H1 (cell line): ENCODE measurements around the gene CLDN34. TPM values are rescaled to one million over a fixed set of nuclear protein-coding genes. Genes with fewer than 3 reads are reported as not detected.

Experiments
- CTCF ChIA-PET: fragments of 300-600 bp; sonication (Branson Sonifier 250); formaldehyde crosslinking; loops from one replicate; lab custom pipeline; 2021; ENCODE audit not compliant: partially characterized antibody; lab: Charles Lee
- POLR2A ChIA-PET: fragments of 300-600 bp; sonication (Branson Sonifier 250); formaldehyde crosslinking; loops from one replicate; lab custom pipeline; 2021; ENCODE audit warnings: inconsistent platforms; ENCODE audit not compliant: partially characterized antibody; lab: Charles Lee
- DNase-seq, 2 experiments: peaks; one replicate each; pipeline versions ENCODE4 v3.0.0 to v3.0.0-alpha.2; 2010 to 2022; ENCODE audit warnings: low spot score in 2 of 2, low read depth in 1 of 2, mixed read lengths in 1 of 2
- FAIRE-seq: peaks from 2 replicates; lab custom pipeline; 2011; peaks lifted over from hg19 to GRCh38; lab: Jason Lieb, UNC
- H2AFZ ChIP-seq: 2 replicates; pipeline ENCODE4 v1.8.1; 2012; ENCODE audit warnings: low read length, inconsistent platforms
- H2AK5ac ChIP-seq: 2 replicates; pipeline ENCODE4 v1.6.1; 2013; ENCODE audit warnings: low read depth, low read length
- H2BK120ac ChIP-seq: replicated peaks from 2 replicates; pipeline ENCODE3; 2013; ENCODE audit warnings: low read depth, low read length, inconsistent platforms
- H2BK12ac ChIP-seq: 2 replicates; pipeline ENCODE4 v1.6.1; 2013; ENCODE audit warnings: low read depth, low read length
- H2BK15ac ChIP-seq: 2 replicates; pipeline ENCODE4 v1.6.1; 2013; ENCODE audit warnings: low read length
- H2BK20ac ChIP-seq: 2 replicates; pipeline ENCODE4 v1.6.1; 2013; ENCODE audit warnings: low read length
- H2BK5ac ChIP-seq: 2 replicates; pipeline ENCODE4 v1.6.1; 2013; ENCODE audit warnings: low read depth, low read length
- H3K14ac ChIP-seq: 2 replicates; pipeline ENCODE4 v1.6.1; 2013; ENCODE audit warnings: inconsistent platforms; ENCODE audit not compliant: insufficient read length
- H3K18ac ChIP-seq: 2 replicates; pipeline ENCODE4 v1.6.1; 2013; ENCODE audit warnings: low read length; ENCODE audit errors: extremely low read depth
- H3K23ac ChIP-seq: 2 replicates; pipeline ENCODE4 v1.6.1; 2013; ENCODE audit warnings: inconsistent platforms; ENCODE audit not compliant: insufficient read length
- H3K23me2 ChIP-seq: 2 replicates; pipeline ENCODE4 v1.6.1; 2013; ENCODE audit warnings: low read depth, low read length
- H3K27ac ChIP-seq: 2 replicates; pipeline ENCODE4 v1.6.1; 2011; ENCODE audit warnings: low read depth, low read length, inconsistent platforms
- H3K27me3 ChIP-seq, 4 experiments: replicated peaks in 1 of 4; 1 replicate in 1 of 4; 2 replicates in 3 of 4; pipeline versions ENCODE4 v1.6.1 to v1.8.1; 2011 to 2013; ENCODE audit warnings: low read length in 3 of 4, mild to moderate bottlenecking in 3 of 4, inconsistent platforms in 2 of 4, mixed read lengths in 2 of 4, moderate library complexity in 1 of 4; ENCODE audit not compliant: control insufficient read depth in 3 of 4, insufficient read depth in 3 of 4; ENCODE audit errors: extremely low read depth in 1 of 4
- H3K36me3 ChIP-seq, 4 experiments: 2 replicates each; pipeline versions ENCODE4 v1.6.1 to v1.8.1; 2011 to 2013; ENCODE audit warnings: mild to moderate bottlenecking in 4 of 4, low read length in 3 of 4, moderate library complexity in 2 of 4, control low read depth in 1 of 4, inconsistent platforms in 1 of 4; ENCODE audit not compliant: insufficient read depth in 4 of 4, control insufficient read depth in 2 of 4
- H3K4ac ChIP-seq: replicated peaks from 2 replicates; pipeline ENCODE3; 2013; ENCODE audit warnings: low read length, low read depth, mixed read lengths, inconsistent platforms; ENCODE audit not compliant: insufficient read length
- H3K4me1 ChIP-seq, 4 experiments: replicated peaks in 1 of 4; 1 replicate in 1 of 4; 2 replicates in 3 of 4; pipeline versions ENCODE4 v1.6.1 to v1.8.1; 2011 to 2013; ENCODE audit warnings: low read length in 3 of 4, inconsistent platforms in 2 of 4, mixed read lengths in 1 of 4; ENCODE audit not compliant: insufficient read depth in 4 of 4, control insufficient read depth in 3 of 4
- H3K4me2 ChIP-seq, 2 experiments: 2 replicates each; pipeline versions ENCODE4 v1.6.1 to v1.8.1; 2011 to 2013; ENCODE audit warnings: low read depth in 2 of 2, low read length in 2 of 2, control low read depth in 1 of 2, inconsistent platforms in 1 of 2, mild to moderate bottlenecking in 1 of 2; ENCODE audit not compliant: insufficient read depth in 1 of 2
- H3K4me3 ChIP-seq, 4 experiments: fragments of 200-600, 300-600 bp in 1 of 4; sonication (generic), shearing (Covaris generic), sonication (Bioruptor Twin) in 1 of 4; 2 replicates each; pipeline versions ENCODE4 v1.5.1 to v1.8.1; 2011 to 2016; ENCODE audit warnings: low read length in 4 of 4, low read depth in 3 of 4, control low read depth in 2 of 4, inconsistent platforms in 2 of 4, mild to moderate bottlenecking in 2 of 4, mixed read lengths in 1 of 4, moderate library complexity in 1 of 4; ENCODE audit not compliant: insufficient read depth in 2 of 4; ENCODE audit errors: extremely low read depth in 1 of 4
- H3K56ac ChIP-seq: replicated peaks from 2 replicates; pipeline ENCODE3; 2013; ENCODE audit warnings: low read depth, mild to moderate bottlenecking, mixed read lengths, low read length, inconsistent platforms; ENCODE audit not compliant: insufficient read length
- H3K79me1 ChIP-seq: 2 replicates; pipeline ENCODE4 v1.6.1; 2013; ENCODE audit warnings: low read depth, low read length, control low read depth
- H3K79me2 ChIP-seq, 2 experiments: 2 replicates each; pipeline versions ENCODE4 v1.6.1 to v1.8.1; 2012 to 2013; ENCODE audit warnings: low read length in 2 of 2, mild to moderate bottlenecking in 2 of 2, inconsistent platforms in 1 of 2; ENCODE audit not compliant: insufficient read depth in 2 of 2, control insufficient read depth in 1 of 2
- H3K9ac ChIP-seq, 4 experiments: replicated peaks in 1 of 4; 1 replicate in 1 of 4; 2 replicates in 3 of 4; pipeline versions ENCODE4 v1.6.1 to v1.8.1; 2011 to 2013; ENCODE audit warnings: low read depth in 3 of 4, low read length in 3 of 4, control low read depth in 2 of 4, mild to moderate bottlenecking in 2 of 4, moderate library complexity in 2 of 4, inconsistent platforms in 1 of 4; ENCODE audit errors: extremely low read depth in 1 of 4
- H3K9me3 ChIP-seq, 2 experiments: 2 replicates each; pipeline versions ENCODE4 v1.6.1 to v1.8.1; 2012 to 2013; ENCODE audit warnings: mild to moderate bottlenecking in 2 of 2, moderate library complexity in 2 of 2, control low read depth in 1 of 2, inconsistent platforms in 1 of 2, low read depth in 1 of 2, low read length in 1 of 2, mixed read lengths in 1 of 2; ENCODE audit not compliant: insufficient read depth in 2 of 2
- H4K20me1 ChIP-seq, 2 experiments: replicated peaks in 1 of 2; 2 replicates each; pipeline versions ENCODE3 to v1.8.1; 2011 to 2013; ENCODE audit warnings: inconsistent platforms in 2 of 2, low read length in 2 of 2, mild to moderate bottlenecking in 1 of 2; ENCODE audit not compliant: insufficient read depth in 2 of 2, control insufficient read depth in 1 of 2
- H4K5ac ChIP-seq: 2 replicates; pipeline ENCODE4 v1.6.1; 2013; ENCODE audit warnings: low read length, low read depth, mixed read lengths, inconsistent platforms; ENCODE audit not compliant: insufficient read length
- H4K8ac ChIP-seq: 2 replicates; pipeline ENCODE4 v1.8.0; 2013; ENCODE audit warnings: mild to moderate bottlenecking, moderate library complexity, low read length, inconsistent platforms; ENCODE audit not compliant: insufficient read depth; ENCODE audit errors: extremely low read depth
- H4K91ac ChIP-seq: replicated peaks from 2 replicates; pipeline ENCODE3; 2013; ENCODE audit warnings: low read length, mixed read lengths, inconsistent platforms; ENCODE audit not compliant: insufficient read length
- BACH1 ChIP-seq: IDR thresholded peaks from 2 replicates; pipeline ENCODE4 v1.6.1; 2012; ENCODE audit warnings: low read length, improper control_type of control experiment
- BCL11A ChIP-seq, 2 experiments: IDR thresholded peaks; one replicate each; pipeline ENCODE4 v1.6.1; 2011; ENCODE audit warnings: low read depth in 2 of 2, low read length in 2 of 2, mild to moderate bottlenecking in 2 of 2
- EGR1 ChIP-seq: IDR thresholded peaks from 2 replicates; pipeline ENCODE4 v1.6.1; 2011; ENCODE audit warnings: low read depth, low read length, borderline replicate concordance
- HDAC2 ChIP-seq, 2 experiments: fragments of 300-600 bp in 1 of 2; sonication (generic) in 1 of 2; IDR thresholded peaks; 2 replicates each; pipeline ENCODE4 v1.6.1; 2011 to 2012; ENCODE audit warnings: low read depth in 2 of 2, low read length in 2 of 2, mild to moderate bottlenecking in 2 of 2, moderate library complexity in 2 of 2, borderline replicate concordance in 1 of 2, inconsistent platforms in 1 of 2
- JUN ChIP-seq: IDR thresholded peaks from 2 replicates; pipeline ENCODE4 v1.6.1; 2011; ENCODE audit warnings: low read depth, mild to moderate bottlenecking, improper control_type of control experiment, low read length
- KDM4A ChIP-seq: IDR thresholded peaks from one replicate; pipeline ENCODE4 v1.7.1; 2012; ENCODE audit warnings: low read depth, mild to moderate bottlenecking, moderate library complexity, low read length, inconsistent platforms; ENCODE audit not compliant: severe bottlenecking
- PHF8 ChIP-seq: fragments of 200-600 bp; sonication (generic); conservative IDR thresholded peaks from 2 replicates; pipeline ENCODE4 v1.7.1; 2012; ENCODE audit warnings: low read depth, mild to moderate bottlenecking, inconsistent platforms, low read length, moderate library complexity
- POLR2AphosphoS5 ChIP-seq: IDR thresholded peaks from 2 replicates; pipeline ENCODE4 v1.6.1; 2011; ENCODE audit warnings: low read depth, low read length
- RAD21 ChIP-seq, 2 experiments: IDR thresholded peaks in 1 of 2; conservative IDR thresholded peaks in 1 of 2; 2 replicates each; pipeline ENCODE4 v1.6.1; 2011; ENCODE audit warnings: low read depth in 2 of 2, low read length in 2 of 2, improper control_type of control experiment in 1 of 2, inconsistent platforms in 1 of 2, mild to moderate bottlenecking in 1 of 2, moderate library complexity in 1 of 2
- WGBS, 2 experiments: shearing (Covaris generic) in 1 of 2; methylation state at CpG; one replicate each; pipeline versions ENCODE4 v1.1.6 to v1.1.7; 2013 to 2015; ENCODE audit warnings: low lambda C conversion rate in 2 of 2, mixed read lengths in 2 of 2, inconsistent platforms in 1 of 2, low coverage in 1 of 2, missing lambda C conversion rate in 1 of 2; ENCODE audit not compliant: insufficient replicate concordance in 2 of 2, insufficient coverage in 1 of 2, insufficient read length in 1 of 2; ENCODE audit errors: extremely low coverage in 1 of 2, missing lambda C conversion rate in 1 of 2; 5-methylcytosine and 5-hydroxymethylcytosine counted together
- polyA plus RNA-seq, 7 experiments: library from polyadenylated mRNA; depleted of rRNA in 3 of 7; stranded (reverse) in 5 of 7; unstranded in 2 of 7; fragments of >200 nt in 5 of 7; fragments of 200-250 nt in 2 of 7; gene quantifications; 1 replicate in 5 of 7; 2 replicates in 1 of 7; 4 replicates in 1 of 7; pipeline versions ENCODE4 v1.2.1 to v1.2.3, GENCODE V29; 2011 to 2013; ENCODE audit warnings: missing spikeins in 2 of 7, mixed read lengths in 2 of 7
- total RNA-seq: library from RNA; stranded (reverse); fragmentation: NEBNext Ultra II Directional; extraction: Animal tissue kit (Norgen Biotek cat#: 25700); gene quantifications from 2 replicates; pipeline ENCODE4 v1.2.1, GENCODE V29; 2021

The CLDN34 gene
- total and polyA plus RNA-seq, 2 of the 8 experiments (the other 6 are each of a cell fraction or from before 2014, with no cell fraction given): 0.26 to 0.50 TPM

DNA sequence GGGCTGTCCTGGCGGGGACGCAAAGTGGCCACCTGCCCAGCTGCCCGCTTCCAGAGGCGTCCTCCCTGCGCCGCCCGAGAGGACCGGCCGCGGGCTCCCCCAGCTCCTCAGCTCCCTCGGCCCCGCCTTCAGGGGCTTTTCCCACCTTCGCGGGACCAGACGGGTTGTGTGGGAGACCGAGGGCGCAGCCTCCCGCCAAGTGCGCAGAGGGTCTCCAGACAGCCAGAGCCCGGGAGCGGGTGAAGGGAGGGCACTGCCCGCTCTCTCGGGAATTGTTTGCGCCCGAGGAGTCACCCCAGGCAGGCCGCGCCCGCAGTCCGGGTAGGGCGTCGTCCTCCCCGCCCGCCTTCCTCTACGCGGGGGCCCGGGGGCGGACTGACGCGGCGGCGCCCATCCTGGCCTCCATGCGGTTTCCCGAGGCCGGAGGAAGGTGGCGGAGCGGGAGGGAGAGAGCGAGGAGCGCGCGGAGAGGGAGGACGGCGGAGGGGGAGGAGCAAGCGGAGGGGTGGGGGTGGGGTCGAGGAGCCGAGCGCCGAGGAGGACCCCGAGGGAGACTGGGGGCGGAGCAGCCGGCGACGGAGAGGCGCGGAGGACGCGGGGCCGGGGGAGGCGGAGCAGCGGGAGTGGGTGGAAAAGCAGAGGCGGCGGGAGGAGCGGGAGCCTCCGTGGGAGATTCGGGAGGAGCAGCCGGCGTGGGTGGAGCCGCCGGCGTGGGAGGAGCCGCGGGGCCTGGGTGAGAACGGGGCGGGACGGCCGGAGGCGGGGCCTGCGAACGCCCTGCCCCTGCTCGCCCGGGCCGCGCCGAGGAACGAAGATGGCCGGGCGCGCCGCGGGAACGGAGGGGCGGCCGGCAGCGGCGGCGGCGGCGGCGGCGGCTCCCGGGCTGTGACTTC is 47.5 kb downstream of the CLDN34 start:
- ChIA-PET POLR2A (interaction anchor here (0.5 to 1.1 kb wide), 2 partner anchors 41 to 103 kb away, joined by 3 to 4 read pairs; no protein-coding TSS in a partner anchor), CTCF (no interaction called here)
- no peak overlapping the region for H3K4ac ChIP-seq
- peak overlapping the region; percentile 37 to 68 (median 48); a peak in 6 of 7 replicates for H3K9ac ChIP-seq
- no peak overlapping the region for H2BK12ac ChIP-seq
- no peak overlapping the region for H2BK5ac ChIP-seq
- H4K8ac ChIP-seq: 0 out of 2 replicates have a peak overlapping the region, but pooled peaks have one; percentile 68
- H3K23me2 ChIP-seq: peaks cover 3% of the 10 kb centered on the region; the same call in 1 of the 2 replicates
- no peak overlapping the region for H2BK120ac ChIP-seq
- peaks cover 0 to 4% of the 10 kb centered on the region in 2 experiments for H4K20me1 ChIP-seq
- H3K14ac ChIP-seq: no peak overlapping the region
- peak overlapping the region; percentile 60 for H4K5ac ChIP-seq
- FAIRE-seq: no peak
- H3K56ac ChIP-seq: peak overlapping the region; percentile 53
- no peak overlapping the region for H4K91ac ChIP-seq
- H2BK20ac ChIP-seq: no peak overlapping the region
- peak overlapping the region; percentile 52 to 72 (median 60) for H3K4me3 ChIP-seq
- peak overlapping the region; percentile 60 for H3K18ac ChIP-seq
- DNase-seq: peak; percentile 38 to 82
- H3K4me2 ChIP-seq: peak overlapping the region; percentile 59 to 76
- H3K23ac ChIP-seq: no peak overlapping the region
- H3K4me1 ChIP-seq: peaks cover 0 to 21% (median 7%) of the 10 kb centered on the region in 4 experiments; a peak in 5 of 7 replicates
- no peaks in the 10 kb centered on the region for H3K36me3 ChIP-seq
- no peaks in the 10 kb centered on the region for H3K9me3 ChIP-seq
- H2BK15ac ChIP-seq: no peak overlapping the region
- WGBS, 2 experiments: 1% methylated on average over 13 of the region's 110 CpGs; no CpG with 5 or more reads in 1 of the 2 experiments
- H3K79me2 ChIP-seq: peaks cover 0 to 33% of the 10 kb centered on the region in 2 experiments; a peak in 2 of 4 replicates
- H2AFZ ChIP-seq: no peak overlapping the region
- H3K79me1 ChIP-seq: no peaks in the 10 kb centered on the region
- H2AK5ac ChIP-seq: no peak overlapping the region
- peak overlapping the region; percentile 77; the same call in 1 of the 2 replicates for H3K27ac ChIP-seq
- H3K27me3 ChIP-seq: no peaks in the 10 kb centered on the region
- 0 out of 2 replicates have a peak, but pooled peaks have one; percentile 17 for TF ChIP-seq PHF8
- TF ChIP-seq POLR2AphosphoS5: peak; percentile 46; the same call in 1 of the 2 replicates
- no peak for TF ChIP-seq JUN
- peak; percentile 38 for TF ChIP-seq KDM4A
- peak; percentile 43; the same call in 1 of the 2 replicates for TF ChIP-seq EGR1
- TF ChIP-seq HDAC2 (IDR thresholded peaks at IDR 0.05; ENCODE audit: borderline replicate concordance in 1 of 2, low read depth in 2 of 2, low read length in 2 of 2): peak; percentile 62 to 74; a peak in 2 of 4 replicates
- no peak for TF ChIP-seq BCL11A (IDR thresholded peaks at IDR 0.05; ENCODE audit: low read depth in 2 of 2, low read length in 2 of 2)
- TF ChIP-seq BACH1: peak; percentile 94
- TF ChIP-seq RAD21 (IDR thresholded peaks at IDR 0.05 in 1 of 2, conservative IDR thresholded peaks at IDR 0.05 in 1 of 2; ENCODE audit: low read depth in 2 of 2, low read length in 2 of 2): no peak
